HG02678 (cell line): ENCODE data around the gene ZFP3.
"Not testable (repeated sequence)": the region's sequence is repeated elsewhere in the genome, so short reads cannot be mapped to it uniquely, and the experiment has no call there.

ENCODE experiments used
- ATAC-seq: cut with Tn5 transposase; IDR thresholded peaks from one replicate; pipeline ENCODE4 v1.9.1; 2021; ENCODE audit warnings: mild to moderate bottlenecking, moderate library complexity; ENCODE audit not compliant: unreplicated experiment

The ZFP3 gene

GRCh38 chr17:5078106-5079028, at the start of gene ZFP3:
ZFP3 (plus strand) TSS chr17:5078467; CDS start chr17:5091505, 13,038 bp downstream.
- peak; percentile 89 for ATAC-seq

- not testable (repeated sequence) for ATAC-seq
These were observed 48.1 kb upstream of the ZFP3 start for GRCh38 chr17:5030168-5030567.

GRCh38 chr17:5031365-5032082, 46.7 kb upstream of the ZFP3 start:
- peak; percentile 68 for ATAC-seq

- no peak for ATAC-seq
These were observed 45.4 kb upstream of the ZFP3 start for GRCh38 chr17:5032865-5033264.

- ATAC-seq, result no peak
These were observed 44.8 kb upstream of the ZFP3 start for GRCh38 chr17:5033352-5034015.

- no peak for ATAC-seq
These were observed 44.2 kb upstream of the ZFP3 start for GRCh38 chr17:5034063-5034462.

- no peak for ATAC-seq
These were observed 43.6 kb upstream of the ZFP3 start for GRCh38 chr17:5034651-5035050.

- ATAC-seq, result no peak
These were observed 43.0 kb upstream of the ZFP3 start, which contains the start of gene SLC52A1 for GRCh38 chr17:5035315-5035714. SLC52A1 (minus strand) TSS chr17:5035426; CDS start chr17:5034606, 820 bp downstream.

- ATAC-seq, result no peak
These were observed 35.9 kb upstream of the ZFP3 start for GRCh38 chr17:5042157-5043022.

- ATAC-seq, result no peak
These were observed 34.7 kb upstream of the ZFP3 start for GRCh38 chr17:5043524-5043923.

- no peak for ATAC-seq
These were observed 33.6 kb upstream of the ZFP3 start for GRCh38 chr17:5044630-5045029.

GRCh38 chr17:5045496-5045895, 32.8 kb upstream of the ZFP3 start:
- ATAC-seq, result no peak

GRCh38 chr17:5047446-5047845, 30.8 kb upstream of the ZFP3 start:
- ATAC-seq, result no peak

GRCh38 chr17:5049314-5049841, 28.9 kb upstream of the ZFP3 start:
- ATAC-seq, result no peak

GRCh38 chr17:5050278-5050677, 28.0 kb upstream of the ZFP3 start:
- no peak for ATAC-seq

- no peak for ATAC-seq
These were observed 22.7 kb upstream of the ZFP3 start for GRCh38 chr17:5055543-5055942.

GRCh38 chr17:5065227-5065744, 13.0 kb upstream of the ZFP3 start:
- ATAC-seq, result no peak

GRCh38 chr17:5068236-5068635, 10.0 kb upstream of the ZFP3 start:
- no peak for ATAC-seq

- ATAC-seq, result no peak
These were observed 8.5 kb upstream of the ZFP3 start for GRCh38 chr17:5069724-5070123.

GRCh38 chr17:5075472-5075871, 2.8 kb upstream of the ZFP3 start:
- ATAC-seq, result not testable (repeated sequence)
